HT-29 (cell line): ENCODE results near the gene TOB1. TPM values are rescaled to one million over a fixed set of nuclear protein-coding genes. Genes with fewer than 3 reads are reported as not detected.

Experiments used
- DNase-seq: peaks from one replicate; pipeline ENCODE4 v3.0.0-alpha.2; 2015; ENCODE audit warnings: low spot score
- total RNA-seq: library from RNA; depleted of rRNA; stranded (reverse); fragments of >200 nt; shearing (Covaris generic); gene quantifications from 2 replicates; pipeline ENCODE4 v1.2.3, GENCODE V29; 2014

The TOB1 gene
- total RNA-seq, 1 experiment from 2014 or later, result 33.8 TPM

DNA sequence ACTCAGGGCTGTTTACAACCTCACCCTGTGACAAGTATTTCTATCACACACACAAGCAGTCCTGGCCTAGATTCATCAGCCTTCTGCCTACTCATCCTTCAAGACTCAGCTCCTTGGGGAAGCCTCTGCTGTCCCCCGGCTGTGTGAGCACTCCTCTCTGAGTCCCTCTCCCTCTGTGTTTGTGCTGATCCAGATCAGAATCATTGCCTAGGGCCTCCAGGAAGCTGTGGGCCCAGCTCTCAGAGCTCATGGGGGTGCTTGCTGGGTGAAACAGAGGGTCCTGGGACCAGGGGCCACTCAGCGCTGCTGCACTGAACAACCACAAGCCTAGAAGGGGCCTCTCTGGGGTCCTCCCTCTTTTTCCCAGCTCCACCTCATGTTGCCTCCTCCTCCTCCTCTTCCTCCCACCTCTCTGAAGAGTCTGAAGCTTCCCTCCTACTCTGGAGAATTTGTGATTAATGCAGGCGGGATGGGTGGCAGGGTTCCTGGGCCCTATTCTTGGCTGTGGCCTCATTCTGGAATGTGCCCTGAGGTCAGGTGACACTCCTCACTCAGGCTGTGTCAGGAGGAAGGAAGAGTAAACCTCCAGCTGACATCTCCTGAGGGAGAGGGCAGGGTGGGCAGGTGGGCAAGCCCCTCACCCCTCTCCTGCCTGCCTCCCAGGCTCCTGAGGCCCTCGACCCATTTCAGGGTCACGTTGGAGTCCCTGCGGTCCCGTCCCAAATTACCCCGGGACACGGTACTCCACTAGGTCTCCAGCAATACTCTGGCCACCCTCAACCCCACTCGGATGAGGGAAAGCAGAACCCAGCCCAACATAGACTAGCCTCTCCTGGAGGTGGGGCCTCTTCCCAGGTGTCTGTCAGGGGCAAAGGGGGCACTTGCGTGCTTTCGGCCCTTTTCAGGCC lies 20.7 kb downstream of the TOB1 start:
- DNase-seq, result no peak

DNA sequence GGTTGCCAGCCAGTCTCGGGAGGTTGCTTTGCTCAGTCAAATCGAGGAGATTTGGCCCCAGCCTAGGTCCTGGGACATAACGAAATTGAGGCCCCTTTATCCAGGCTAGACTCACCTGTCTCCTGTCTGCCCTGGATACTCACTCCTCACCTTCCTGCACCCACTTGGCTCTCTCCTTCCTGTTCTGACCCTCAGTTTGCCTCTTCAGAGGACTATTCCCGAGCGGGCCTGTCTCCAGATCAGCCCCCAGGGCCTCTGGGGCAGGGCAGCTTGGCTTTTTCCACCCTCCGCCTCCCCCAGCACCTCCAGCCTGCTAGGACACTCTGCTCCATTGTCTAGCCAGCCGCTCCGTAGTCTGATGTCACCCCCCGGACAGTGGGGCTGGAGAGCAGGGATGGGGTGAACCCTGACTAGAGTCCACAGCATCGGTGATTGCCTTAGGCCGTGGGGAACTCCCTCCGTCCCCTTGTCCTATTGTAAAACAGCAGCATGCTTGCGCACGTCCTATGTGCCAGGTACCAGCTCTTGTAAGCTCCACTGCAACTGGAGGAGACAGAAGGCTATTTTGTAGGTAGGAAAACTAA lies 21.9 kb downstream of the TOB1 start:
- no peak for DNase-seq

DNA sequence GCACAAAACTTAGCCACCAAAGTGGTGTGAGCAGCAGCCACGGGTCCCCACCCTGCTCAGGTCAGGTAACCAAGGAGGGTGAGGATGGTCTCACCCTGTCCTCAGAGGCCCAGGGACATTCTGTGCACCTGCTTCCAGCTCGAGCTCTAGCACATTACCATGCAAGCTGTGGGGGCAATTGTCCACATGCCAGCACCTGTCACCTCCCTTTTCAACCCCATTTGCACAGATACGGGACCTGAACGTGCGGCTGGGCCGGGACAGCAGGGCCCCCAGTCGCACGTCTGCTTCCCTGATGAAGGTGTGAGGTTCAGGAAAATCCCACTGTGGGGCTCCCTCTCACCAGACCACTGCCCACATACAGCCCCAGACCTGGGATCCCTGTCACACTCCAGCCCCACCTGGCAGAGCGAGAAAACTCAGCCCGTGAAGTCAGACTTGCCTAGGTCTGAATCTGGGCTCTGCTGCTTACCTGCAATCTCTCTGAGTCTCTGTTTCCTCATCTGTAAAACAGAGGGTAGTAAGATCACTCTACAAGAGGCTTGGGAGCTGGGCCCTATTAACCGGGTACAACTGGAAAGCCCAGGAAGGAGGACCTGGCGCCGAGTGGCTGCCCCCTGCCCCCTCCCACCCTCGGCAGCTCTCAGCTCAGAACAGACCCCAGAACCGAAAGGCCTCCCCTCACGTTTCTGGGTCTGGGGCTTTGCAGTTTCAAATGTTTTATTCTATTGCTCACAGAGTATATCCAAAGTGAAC lies 22.8 kb downstream of the TOB1 start:
- no peak for DNase-seq

DNA sequence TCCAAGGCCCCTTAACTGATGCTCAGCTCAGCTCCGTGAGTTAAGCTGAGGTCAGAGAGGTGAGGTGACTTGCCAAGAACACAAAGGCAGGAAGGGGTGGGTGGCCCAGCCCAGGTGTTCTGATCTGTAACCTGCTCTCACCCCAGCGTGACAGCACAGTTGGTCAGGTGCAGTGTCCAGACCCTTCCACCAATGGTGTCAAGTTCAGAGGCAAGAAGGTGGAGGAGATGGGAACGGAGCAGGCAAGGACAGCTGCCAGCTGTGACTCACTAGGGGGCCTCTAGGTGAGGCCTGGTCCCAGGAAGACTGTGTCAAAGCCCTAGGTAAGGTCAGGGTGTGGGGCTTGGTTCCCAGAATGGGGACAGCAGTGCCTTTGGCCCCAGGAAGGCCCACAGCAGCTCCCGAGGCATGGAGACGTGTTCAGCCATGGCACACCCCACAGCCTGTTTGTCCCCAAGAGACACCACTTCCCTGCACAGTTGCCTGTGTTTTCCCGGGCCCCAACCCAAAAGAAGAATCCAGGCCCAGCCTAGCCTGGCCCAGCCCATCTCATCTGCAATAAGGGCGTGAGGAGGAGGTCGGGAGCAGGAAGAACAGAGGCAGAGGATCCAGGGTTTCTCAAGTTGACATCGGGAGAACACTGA lies 23.5 kb downstream of the TOB1 start:
- no peak for DNase-seq

DNA sequence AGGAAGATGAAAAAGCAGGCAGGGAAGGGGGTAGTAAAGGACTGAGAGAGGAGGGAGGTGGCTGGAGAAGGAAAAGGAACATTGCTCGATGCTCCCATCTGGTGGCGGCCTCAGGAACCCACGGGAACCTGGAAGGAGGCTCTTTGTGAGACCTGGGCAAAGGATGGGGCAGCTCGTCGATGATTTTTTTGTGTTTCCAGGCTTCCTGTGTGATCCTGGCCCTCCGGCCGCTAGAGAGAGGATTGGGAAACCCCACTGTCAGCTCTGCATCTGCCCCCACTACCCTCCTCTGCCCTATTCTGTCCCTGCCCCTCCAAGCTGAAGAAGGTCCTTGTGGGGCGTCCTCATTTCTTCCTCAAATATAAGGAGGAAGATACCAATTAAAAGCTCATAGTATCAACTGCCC lies 24.2 kb downstream of the TOB1 start:
- peak; percentile 85 for DNase-seq

DNA sequence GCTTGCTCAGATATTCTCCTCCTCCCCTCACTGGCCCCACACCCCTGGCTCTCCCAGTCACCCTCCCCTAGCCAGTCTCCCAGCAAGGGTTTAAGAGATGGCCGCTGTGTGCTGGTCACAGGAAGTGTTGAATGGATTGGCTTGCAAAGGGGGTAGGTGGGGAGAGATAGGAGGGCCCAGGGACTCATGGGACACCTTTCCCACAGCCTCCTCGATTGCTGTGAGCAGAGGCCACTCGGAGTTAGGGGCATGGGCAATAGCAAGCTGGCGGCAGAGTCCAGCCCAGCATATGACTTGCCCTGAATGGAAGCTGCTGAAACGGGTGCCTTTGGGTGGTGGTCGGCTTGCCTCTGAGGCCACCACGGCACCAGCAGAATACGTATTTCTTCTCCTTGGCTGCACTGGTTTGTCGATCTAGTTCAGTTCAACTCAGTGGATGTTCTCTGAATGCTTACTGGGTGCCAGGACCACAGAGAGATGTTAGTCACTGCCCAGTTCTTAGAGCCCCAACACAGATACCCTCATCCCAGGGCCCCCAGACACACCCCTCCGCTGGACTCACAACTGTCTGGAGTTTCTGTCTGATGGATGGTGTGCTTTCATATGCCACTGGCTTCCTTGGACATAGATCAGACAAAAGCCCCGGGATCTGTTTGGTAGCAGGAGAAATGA lies 24.7 kb downstream of the TOB1 start:
- DNase-seq, result no peak

DNA sequence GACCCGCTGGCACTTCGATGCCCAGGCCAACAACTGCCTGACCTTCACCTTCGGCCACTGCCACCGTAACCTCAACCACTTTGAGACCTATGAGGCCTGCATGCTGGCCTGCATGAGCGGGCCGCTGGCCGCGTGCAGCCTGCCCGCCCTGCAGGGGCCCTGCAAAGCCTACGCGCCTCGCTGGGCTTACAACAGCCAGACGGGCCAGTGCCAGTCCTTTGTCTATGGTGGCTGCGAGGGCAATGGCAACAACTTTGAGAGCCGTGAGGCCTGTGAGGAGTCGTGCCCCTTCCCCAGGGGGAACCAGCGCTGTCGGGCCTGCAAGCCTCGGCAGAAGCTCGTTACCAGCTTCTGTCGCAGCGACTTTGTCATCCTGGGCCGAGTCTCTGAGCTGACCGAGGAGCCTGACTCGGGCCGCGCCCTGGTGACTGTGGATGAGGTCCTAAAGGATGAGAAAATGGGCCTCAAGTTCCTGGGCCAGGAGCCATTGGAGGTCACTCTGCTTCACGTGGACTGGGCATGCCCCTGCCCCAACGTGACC lies 25.8 kb downstream of the TOB1 start:
- no peak for DNase-seq

DNA sequence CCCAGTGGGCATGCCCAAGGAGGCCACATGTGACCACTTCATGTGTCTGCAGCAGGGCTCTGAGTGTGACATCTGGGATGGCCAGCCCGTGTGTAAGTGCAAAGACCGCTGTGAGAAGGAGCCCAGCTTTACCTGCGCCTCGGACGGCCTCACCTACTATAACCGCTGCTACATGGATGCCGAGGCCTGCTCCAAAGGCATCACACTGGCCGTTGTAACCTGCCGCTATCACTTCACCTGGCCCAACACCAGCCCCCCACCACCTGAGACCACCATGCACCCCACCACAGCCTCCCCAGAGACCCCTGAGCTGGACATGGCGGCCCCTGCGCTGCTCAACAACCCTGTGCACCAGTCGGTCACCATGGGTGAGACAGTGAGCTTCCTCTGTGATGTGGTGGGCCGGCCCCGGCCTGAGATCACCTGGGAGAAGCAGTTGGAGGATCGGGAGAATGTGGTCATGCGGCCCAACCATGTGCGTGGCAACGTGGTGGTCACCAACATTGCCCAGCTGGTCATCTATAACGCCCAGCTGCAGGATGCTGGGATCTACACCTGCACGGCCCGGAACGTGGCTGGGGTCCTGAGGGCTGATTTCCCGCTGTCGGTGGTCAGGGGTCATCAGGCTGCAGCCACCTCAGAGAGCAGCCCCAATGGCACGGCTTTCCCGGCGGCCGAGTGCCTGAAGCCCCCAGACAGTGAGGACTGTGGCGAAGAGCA lies 26.4 kb downstream of the TOB1 start:
- no peak for DNase-seq

DNA sequence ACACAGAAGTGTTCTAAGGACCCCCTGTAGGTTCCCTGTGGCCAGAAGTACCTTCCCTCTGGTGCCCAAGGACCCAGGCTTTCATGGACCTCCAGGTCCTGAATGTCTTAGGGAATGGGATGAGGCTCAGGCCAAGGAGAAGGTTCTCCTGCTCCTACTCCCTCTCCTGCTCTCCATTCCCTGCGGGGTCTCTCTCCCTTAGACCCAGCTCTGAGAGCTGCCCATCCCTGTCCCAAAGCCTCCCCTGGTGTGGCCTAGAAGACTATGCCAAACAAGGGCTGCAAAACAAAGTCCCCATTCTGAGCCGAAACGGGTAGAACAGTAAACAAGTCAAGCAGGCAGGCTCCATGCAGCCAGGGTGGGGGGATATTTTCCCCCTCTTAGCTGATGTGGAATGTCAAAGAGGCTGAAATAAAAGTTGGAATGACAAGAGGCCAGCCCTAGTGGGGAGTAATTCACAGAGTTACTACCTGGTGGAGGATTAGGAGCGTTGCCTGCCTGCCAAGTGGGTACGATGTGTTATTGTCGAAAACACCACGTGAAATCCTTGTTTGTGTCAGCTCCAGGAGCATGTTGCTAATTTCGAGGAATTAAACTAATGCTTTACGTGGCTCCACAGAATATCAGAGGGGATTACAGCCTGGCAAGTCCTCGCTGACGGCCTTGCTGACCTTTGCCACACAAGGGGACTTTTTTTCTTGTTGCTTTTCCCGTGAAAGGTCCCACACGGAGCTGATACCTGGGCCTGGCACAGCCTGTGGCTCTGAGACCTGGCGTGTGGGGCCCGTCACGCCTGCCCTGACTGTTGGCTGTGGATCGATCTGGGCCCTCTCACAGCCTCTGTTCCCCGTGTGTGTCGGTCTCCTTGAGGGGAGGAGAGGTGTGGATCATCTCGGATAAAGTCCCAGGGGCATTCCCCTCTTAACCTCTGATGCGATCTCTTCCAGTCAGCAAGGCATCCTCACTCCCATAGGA lies 27.9 kb downstream of the TOB1 start:
- DNase-seq, result no peak

DNA sequence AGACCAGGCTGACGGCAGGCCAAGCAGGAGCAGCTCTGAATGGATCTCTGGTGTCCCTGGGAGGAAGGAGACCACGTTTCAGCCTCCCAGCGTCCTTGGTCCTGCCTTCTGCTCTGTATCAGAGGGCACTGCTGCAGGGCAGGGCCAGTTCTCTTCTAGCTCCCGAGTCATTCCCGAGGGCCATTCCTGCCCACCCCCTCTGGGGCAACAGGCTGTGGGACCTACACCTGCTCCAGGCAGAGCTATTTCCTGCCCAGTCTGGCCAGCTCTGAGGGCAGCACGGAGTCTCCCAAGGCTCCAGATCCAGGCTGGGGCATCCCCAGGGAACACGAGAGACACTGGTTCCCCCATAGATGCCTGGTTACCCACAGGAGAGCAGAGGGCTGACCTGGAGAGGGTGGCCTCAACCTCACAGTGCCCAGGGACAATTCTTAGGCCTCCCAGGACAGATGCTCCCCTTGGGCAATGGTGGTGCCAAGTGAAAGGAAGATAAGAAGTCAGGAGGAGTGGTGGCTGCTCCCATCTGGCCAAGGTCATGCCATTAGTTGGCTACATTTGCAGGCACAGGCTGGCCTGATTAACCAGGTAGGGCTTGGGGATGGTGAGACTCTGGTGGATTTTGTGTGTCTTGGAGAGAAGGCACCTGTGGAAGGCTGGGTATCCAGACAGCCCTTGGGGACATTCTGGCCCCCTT lies 28.7 kb downstream of the TOB1 start:
- DNase-seq, result no peak

DNA sequence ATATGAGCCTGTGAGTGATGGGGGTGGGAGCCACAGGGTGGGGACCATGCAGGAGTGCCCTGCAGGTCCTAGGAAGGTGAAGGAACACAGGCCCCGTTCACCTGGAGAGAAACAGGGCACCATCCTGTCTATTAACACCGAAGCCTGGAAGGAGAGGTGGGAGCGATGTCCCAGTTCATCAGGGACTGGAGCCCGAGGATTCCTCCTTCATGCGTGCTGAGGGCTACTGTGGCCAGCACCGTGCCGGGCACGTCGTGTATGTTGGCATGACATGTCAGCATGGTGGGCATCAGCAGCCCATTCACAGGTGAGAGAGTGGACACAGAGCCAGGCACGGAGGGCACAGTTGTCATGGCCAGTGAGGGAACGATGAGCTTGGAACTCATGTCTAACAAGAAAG lies 29.3 kb downstream of the TOB1 start:
- no peak for DNase-seq

DNA sequence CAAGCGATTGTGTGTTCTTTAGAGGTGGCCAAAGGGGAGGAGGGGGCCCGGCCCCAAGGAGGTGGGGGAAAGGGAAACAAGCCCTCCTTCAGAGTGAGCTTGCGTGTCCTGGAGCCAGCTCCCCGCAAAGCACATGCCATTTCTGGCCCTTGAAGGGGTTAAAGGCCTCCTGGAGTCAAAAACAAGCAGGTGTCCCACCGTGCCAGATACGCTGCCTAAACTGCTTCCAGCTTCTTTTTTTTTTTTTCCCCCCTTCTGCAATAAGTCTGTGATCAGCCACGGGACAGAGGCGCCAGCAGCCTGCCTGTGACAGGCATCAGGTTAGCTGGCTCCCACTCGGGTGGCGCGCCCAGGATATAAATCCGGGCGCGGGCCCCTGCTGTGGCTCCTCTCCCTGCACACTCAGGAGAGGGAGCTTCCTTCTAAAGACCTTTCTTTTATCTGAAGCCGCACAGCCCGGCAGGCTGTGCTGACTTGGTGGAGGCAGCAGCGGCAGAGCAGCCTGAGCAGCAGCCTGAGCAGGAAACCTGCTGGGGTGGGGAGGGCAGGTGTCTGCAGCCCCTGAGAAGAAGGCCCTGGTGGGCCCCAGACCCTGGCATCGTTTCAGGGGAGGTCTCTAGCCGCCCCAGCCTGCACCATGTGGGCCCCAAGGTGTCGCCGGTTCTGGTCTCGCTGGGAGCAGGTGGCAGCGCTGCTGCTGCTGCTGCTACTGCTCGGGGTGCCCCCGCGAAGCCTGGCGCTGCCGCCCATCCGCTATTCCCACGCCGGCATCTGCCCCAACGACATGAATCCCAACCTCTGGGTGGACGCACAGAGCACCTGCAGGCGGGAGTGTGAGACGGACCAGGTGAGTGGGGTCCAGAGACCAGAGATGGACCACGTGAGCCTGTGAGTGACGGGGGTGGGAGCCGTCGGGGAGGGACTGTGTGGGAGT lies 30.6 kb downstream of the TOB1 start, which contains the start of gene WFIKKN2:
Gene WFIKKN2 (plus strand): TSS at position 286 of the 934 bp plus-strand sequence. CDS start 352 bp downstream, at position 638.
- DNase-seq, result no peak

DNA sequence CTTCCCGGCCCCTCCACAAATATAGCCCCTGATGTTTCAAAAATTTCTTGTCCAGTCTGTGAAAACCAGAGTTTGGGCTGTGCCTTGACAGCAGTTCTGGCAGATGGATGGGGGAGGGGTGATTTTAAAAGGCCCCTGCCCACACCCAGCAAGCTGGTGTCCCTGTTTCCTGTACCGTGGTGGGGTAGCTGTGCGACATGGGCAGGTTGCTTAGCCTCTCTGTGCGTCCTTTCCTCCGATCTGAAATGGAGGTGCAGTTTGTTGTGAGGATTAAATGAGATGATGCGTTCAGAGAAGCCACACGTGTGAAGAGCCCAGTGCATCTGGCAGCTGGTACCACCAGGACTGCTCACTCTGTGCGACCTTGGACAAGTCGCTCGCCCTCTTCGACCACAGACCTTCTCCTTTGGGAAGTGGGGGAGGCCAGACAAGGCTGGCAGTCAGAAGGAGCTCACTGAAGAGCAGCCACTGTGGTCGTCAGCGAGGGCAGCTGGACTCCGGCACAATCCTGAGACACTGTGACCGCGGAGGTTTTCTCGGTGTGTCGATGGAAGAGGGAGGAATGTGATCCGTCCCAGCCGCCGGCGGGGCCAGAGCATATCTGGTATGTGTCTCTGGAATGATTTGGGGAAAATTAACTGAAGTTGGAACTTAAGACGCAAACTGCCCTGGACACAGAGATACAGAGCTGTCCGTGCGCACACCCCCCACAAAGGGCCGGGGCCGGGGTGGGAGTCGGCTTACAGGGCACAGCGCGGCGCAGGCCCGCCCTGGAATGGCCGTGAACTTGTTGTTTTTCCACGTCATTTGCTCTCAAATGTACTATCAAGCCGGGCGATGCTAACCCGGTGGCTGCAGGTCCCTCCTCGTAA lies 31.5 kb downstream of the TOB1 start:
- no peak for DNase-seq

DNA sequence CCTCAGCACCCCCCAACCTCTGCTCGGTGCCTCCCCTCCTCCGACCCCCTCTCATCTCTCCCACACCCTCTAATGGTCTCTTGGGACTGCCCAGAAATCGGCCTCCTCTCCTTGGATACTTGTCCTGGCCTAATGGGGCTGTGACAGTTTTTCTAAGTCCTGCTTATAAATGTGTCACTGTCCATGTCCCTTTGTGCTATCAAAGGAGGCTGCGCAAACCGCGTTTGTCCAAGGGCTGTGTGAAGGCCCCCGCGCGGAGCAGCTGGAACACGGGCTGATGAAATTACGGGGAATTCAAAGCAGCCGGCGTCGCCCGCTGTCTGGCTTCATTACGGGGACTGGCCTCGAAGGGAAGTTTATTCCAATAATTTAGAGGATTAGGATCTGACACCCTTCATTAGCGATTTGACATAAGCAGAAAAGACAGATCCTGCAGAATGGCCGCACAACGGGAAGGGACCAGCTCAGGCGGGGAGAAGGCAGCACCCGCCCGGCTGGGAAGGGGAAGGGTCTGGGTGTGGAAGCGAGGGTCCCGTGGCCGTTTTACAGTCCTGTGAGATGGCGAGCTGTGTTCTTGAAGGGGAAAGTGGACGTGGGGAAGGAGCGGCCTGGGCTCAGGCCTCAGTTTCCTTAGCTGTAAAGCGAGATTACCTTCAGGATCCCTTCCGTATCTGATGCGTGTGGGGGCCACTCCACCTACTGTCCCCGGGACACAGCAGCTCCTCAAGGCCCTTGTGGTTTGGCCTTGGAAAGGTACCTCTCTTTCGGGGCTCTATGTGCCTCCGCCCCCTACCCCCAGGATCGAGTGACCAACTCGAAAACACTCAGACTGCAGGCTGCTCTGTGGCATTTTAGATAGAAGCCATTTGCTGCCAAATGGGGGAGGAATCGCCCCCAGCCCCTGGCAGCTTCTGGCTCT lies 32.4 kb downstream of the TOB1 start:
- DNase-seq, result no peak

DNA sequence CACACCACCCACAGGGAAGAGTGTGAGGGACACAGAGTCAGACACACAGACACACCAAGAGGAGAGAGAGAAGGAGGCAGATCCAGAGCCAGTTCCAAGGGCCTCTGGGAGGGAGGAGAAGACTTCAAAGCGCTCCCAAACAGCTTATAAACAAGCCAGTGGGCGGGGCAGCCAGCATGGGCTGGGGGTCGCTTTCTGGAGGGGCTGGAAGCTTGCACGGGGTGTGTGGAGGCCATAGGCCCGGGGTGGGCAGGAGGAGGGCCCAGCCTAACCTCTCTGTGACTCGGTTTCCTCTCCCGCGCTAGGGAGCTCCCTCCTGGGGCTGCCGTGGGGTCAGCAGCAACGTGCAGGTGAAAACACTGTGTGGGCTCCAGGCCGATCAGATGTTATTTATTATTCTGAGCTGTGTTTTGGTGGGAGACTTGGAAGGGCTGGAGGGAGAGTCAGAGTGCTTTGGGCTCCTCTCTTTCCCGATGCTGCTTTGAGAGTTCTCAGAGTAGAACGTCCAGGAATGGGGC lies 33.2 kb downstream of the TOB1 start:
- no peak for DNase-seq
